GM21619 (cell line): ENCODE measurements around the gene TSTD2.

Source experiments
- ATAC-seq: cut with Tn5 transposase; IDR thresholded peaks from one replicate; pipeline ENCODE4 v1.9.1; 2021; ENCODE audit not compliant: unreplicated experiment

Gene TSTD2

DNA sequence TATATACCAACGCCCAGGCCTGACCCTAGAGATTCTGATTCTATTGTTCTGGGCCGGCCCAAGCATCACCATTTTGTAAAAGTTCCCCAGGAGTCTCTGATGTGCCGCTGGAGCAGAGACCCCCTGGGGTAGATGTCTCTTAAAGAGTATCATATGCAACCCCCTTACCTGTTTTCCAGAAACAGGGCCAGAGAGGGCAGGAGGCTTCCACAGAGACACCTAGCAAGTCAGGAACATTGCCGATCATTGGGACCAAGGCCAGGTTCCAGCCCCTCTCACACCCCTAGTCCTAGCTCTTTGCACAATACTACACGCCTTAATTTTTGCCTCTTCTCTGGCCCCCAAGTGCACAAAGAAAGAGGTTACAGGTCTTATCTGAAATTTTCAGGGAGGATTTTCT lies 67.9 kb downstream of the TSTD2 start:
- ATAC-seq = no peak

DNA sequence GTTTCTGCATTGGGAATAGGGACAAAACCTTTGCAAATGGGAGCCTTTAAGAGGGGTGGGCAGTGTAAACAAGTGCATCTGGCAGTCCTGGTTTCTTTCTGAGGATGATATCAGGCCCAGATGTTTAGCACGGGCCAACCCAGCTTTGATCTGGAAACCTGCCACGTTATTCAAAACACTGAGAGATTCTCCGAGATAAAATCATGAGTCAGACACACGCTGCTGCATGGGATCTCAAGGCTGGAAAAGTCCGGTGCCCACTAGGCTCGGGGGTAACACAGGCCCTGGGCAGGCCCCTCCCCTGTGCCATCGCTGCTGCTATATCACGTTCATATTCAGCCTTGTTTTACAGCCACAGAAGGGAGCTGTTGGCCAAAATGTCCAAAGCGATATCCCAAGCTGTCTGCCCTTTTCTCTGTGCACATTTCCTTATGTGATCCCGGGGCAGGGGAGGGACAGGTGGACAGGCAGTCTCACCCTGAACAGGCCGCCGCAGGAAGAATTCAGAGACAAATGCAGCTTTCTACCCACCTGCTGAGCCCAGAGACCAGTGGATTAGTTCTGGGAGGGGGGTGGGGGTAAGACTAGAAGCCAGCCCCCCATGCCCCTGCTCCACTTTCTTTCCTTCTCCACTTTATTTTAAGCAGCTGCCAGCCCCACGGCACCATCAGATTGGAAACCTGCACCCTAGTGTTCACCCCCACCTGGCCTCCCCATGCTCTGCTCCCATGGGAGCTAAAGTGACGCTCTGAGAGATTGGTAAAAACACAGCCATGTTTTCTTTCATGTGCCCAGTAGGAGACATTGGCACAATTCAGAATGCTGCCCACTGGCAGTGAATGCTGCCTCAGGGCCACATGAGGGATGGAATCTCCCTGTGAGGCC lies 68.6 kb downstream of the TSTD2 start:
- ATAC-seq = no peak

DNA sequence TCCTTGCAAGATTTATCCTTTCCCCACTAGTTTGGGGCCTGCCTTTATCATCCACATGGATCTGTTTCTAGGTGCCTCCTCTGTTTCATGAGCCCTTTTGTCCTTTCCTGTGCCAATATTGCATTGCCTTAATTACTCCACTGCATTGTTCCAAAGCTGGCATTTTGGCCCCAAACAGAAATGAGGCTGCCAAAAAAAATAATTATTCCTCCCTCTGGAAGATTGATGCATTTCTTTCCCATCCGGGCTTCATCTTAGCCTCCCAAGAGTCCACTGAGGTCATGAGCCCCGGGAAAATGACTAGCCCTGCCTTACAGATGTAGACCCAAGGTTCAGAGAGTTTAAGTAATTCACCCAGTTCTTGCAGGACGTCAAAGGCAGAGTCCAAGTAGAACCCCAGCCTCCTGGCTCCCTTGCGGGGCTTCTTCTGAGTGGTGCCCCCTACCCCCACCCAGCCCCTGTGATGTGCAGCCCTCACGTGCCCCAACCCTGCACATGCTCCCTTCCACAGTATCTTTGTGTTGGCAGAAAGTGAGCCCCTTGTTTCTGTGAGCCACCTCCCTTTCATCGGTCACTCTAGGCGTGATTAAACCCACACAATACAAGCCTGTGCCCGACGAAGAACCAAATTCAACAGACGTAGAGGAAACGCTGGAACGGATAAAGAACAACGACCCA lies 69.6 kb downstream of the TSTD2 start:
- ATAC-seq = no peak

DNA sequence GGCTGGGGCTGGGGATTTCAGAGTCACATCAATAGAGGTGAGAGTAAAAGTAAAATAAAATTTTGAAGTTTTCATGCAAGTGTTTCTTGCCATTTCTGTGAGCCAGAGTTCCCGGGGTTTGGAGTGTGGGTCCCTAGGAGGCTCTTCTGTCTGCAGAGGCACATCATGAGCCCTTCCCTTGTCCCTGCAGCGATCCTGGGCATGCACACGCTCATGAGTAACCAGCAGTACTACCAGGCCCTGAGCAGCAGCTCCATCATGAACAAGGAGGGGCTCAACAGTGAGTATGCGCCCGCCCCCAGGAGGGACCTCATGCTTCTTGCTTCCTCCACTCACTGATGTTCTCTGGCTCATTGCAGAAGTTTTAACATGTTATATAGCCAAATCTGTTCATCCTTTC lies 70.6 kb downstream of the TSTD2 start:
- ATAC-seq = no peak

DNA sequence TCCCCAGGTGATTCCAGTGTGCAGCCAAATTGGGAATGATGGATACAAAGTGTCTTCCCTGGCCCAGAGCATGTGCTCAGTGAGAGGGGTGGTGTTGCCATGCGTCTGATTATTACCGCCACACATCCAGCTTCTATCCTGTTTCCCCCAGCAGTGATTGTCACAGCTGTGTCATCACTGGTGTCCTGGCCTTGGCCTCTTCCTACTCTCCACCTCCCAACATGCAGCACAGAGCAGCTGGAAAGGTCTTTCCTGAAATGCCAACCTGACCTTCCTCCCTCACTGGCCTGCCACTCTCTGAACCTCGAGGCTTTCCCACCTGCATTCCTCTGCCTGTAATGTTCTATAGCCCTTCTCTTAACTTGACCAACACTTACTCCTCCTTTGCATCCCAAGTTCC lies 71.7 kb downstream of the TSTD2 start:
- ATAC-seq = no peak

DNA sequence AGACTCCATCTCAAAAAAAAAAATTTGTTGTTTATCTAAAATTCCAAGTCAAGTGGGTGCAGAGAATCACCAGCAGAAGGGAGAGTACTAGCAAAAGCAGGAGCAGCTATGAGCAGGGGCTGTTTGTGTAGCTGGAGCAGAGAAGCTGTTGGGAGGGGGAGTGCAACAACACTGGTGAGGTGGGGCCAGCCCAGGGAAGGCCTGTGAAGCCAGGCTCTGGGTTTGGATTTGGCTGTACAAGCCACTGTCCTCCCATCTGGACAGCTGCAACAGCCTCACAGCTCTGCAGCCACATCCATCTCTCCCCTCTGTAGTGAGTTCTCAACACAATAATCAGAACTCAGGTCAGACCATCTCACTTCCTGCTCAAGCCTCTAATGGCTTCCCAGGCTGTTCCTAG lies 72.3 kb downstream of the TSTD2 start:
- ATAC-seq = no peak

DNA sequence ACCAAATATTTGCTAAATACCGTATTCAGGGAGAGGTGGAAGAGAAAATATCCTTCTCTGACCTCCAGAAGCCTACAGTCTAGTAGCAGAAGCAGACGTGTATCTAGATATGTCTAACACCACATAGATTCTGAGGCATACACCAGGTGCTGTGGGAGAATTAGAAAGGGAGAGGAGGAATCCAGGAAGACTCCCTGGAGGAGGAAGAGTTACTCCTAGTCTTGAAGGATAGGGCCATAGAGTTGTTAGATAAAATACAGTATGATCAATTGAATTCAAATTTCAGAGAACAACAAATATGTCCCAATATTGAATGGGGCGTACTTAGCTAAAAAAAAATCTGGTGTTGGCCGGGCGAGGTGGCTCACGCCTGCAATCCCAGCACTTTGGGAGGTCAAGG lies 73.0 kb downstream of the TSTD2 start:
- no peak for ATAC-seq

DNA sequence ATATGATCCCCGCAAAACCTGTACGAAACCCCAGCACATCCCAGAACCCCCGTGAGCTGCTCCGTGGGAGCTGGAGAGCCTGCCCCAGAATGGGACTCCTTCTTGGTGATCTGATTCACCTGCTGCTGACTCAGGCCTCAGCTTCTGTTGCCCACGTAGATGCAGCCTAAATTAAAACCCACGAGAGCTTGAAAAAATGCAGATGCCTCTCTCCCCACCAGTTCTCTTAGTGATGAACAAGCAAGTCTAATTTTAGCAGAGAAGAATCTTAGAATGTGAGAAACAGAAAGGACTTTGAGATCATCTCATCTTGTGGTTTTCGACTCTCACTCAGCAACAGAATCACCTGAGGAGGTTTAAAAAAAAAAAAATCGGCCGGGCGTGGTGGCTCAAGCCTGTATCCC lies 74.1 kb downstream of the TSTD2 start:
- peak; percentile 81 for ATAC-seq

DNA sequence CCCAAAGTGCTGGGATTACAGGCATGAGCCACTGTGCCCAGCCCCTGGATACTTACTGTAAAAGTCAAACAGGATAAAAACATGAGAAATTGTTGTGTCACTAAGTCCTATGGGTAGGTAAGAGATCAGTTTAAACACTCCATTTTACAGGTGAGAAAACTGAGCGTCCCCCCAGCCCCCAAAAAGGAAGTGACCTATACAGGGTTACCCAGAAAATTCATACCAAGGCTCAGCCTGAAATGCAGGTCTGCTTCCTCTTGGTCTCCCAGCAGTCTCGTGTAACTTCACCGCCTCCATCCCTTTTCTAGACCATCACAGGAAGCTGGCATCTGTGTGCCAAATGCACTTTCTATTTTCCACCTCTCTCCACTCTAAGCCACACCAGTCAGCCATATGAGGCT lies 74.5 kb downstream of the TSTD2 start:
- ATAC-seq = peak; percentile 43

DNA sequence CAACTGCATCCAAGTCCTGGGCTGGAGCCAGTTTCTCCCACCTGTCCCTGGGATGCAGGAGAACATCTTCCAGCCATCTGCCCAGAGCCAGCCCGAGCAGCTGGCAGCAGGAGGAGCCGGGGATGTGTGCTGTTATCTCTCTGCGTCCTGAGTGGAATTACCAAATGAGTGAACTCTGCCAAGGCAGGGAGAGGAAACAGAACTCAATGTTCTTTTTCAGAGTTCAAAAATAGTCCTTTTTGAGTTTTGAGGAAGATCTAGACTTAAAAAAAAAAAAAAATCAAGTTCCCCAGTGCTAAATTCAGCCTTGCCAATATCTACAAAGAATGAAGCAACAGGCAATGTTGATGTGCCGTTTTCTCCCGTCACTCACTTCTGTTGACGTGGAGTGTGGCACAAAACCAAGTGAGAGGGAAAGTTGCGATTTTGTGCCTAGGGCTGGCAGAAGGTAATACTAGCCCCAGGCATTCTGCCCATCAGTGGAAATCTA lies 75.5 kb downstream of the TSTD2 start:
- no peak for ATAC-seq

DNA sequence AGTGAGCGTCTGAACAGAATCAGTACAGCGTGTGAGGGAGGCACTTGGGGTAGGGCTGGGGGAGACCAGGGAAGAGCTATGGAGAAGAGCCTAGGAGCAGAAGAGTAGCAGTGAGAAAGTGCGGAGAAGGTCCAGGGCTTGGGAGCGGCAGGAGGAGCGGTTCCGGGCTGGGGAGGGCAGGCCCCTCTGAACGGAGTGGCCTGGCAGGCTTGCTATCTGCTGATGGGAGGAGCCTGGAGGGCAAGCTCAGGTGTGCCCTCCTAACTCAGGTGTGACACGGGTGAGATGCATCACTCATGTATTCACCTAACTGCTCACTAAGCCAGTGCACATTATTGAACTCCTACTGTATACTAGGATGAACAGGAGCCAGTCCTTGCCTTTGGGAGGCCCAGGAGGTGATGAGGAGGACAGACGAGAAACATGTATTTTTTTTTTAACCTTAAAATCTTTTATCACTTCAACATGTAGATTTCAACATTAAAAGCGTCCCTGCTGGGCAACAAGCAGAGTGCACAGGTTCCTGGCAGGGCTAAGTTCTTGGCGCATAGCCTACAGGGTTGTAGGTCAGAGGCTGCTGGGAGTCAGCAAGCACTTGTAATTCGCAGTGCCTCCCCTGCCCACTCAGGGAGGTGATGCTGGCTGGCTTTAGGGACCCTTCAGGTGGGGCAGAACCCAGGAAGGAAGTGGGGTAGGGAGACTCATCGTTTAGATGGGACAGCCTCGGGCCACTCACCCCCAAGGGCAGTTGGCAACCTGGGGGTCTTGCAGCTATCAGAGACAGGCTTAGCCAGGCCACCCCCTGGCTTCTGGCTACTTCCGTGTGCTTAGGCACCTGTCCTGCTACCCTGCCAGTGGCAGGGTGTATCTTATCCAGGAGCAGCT lies 76.2 kb downstream of the TSTD2 start:
- no peak for ATAC-seq

DNA sequence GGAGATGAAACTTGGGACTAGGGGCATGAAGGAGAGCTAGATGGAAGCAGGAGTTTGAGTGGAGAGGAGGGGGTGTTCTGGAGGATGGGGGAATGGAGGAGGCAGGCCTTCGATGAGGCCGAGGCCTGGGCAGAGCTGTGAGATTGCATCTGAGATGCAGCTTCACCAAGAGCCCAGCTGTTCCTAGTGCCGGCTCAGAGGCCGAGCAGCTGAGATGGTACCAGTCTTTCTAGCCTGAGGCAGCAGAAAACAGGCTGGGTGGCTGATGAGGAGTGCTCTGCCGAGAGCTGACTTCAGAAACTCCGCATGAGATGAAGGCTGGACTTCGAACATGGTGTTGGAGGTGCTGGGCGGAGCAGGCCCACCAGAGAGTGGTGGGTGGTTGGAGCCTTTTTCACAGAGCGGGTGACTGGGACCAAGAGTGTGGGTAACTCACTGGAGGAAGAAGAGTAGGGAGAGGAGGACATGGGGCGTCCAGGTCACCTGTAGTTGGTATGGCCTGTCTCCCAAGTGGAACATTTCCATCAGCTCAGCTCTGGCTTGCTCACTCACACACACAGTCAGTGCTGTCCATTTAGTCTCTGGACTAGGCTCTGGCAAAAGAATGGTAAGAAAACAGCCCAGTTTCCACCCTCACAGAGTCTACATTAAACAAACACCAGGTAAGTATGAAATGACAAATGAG lies 77.0 kb downstream of the TSTD2 start:
- no peak for ATAC-seq

DNA sequence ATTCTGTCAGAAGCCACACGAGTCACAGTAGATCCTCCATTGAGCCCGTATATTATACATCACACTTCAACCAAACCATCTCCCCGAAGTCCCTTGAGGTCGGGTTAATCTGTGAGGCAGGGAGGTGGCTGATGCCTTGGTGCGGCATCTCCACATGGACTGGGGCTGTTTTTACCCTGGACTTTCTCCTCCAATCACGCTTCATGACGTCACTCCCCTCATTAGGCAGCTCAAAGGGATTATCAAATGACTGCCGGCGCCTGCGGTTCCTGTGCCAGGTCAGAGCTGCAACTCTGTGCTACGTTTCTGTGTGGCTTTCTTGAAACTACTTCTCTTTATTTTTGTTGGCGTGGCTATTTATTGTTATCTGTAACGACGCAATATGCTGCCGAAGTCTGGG lies 78.0 kb downstream of the TSTD2 start:
- ATAC-seq = no peak

DNA sequence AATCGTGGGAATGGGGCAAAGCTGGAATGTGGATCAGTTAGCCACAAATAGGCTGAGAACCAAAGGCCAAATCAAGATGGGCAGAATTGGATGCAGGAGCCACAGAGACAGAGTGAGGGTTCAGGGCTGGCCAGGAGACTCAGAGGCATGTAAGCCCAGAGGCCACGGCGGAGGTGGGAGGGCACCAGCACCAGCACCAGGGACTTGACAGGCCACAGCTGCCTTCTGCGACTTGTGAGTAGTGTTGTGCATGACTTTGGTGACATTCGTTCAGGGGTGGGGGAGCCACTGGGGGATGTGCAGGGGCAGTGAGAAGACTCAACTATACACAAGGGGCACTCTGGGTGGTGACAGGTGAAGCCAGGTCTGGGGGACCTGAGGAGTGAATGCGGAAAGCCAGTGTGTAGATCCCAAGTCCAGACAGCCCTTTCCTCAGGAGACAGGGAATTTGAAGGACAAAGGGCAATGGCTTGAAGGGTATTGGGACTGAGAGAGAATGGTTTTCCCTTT lies 78.5 kb downstream of the TSTD2 start:
- no peak for ATAC-seq

DNA sequence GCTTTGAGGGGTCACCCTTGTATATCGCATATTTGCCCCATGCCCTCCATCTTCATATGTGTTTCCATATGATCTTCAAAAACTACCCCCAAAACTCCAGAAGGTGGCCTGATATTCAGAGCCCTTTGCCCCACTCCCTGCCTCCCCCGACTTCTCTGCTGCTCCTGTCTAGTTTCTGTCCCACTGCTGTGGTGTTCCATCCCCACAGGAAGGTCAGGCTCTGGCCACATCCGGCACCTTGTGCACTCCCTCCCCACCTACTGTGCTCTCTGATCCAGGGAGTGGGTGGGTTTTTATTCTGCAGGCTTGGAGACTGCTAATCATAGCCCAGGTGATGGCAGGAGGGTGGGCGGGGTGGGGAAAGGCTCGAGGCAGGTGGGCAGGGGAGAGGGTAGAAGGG lies 79.3 kb downstream of the TSTD2 start:
- ATAC-seq = no peak

DNA sequence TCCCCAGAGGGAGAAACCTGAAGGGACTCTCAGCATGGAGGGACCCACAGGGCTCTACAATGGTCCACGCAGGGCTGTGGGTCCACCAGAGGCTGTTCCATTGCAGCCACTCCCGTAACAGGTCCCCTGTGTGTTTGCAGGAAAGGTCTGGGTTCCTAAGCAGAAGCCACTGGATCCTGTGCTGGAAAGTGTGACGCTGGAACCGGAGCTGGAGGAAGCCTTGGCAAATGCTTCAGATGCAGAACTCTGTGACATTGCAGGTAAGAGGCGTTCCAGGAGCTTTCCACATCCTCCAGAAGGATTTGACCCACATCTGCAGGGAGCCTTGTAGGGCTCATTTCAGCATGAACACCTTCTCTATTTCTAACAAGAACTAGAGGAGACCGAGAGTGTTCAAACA lies 80.0 kb downstream of the TSTD2 start:
- ATAC-seq = no peak

DNA sequence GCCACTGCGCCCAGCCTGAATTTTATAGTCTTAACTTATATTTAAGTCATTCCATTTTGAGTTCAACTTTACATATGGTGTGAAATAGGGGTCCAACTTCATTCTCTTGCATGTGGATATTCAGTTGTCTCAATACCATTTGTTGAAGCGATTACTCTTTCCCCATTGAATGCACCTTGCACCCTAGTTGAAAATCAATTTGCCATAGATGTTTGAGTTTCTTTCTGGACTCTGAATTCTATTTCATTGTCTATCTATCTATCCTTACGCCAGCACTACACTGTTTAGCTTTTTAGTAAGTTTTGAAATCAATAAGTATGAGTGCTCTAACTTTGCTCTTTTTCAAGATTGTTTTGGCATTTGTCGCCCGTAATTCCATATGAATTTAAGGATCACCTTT lies 81.9 kb downstream of the TSTD2 start:
- ATAC-seq = no peak

DNA sequence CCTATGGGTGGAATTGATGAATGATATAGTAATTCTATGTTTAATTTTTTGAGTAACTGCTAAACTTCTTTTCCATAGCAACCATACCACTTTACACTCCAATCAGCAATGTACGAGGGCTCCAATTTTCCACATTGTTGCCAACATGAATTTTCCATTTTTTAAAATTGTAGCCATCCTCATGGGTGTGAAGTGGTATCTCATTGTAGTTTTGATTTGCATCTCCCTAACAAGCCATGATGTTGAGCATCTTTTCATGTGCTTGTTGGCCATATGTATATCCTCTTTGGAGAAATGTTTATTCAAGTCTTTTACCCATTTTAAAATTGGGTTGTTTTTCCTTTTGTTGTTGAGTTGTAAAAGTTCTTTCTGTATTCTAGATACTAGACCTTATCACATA lies 82.8 kb downstream of the TSTD2 start:
- no peak for ATAC-seq
